Measurements from ENCODE around the gene CUX1.
"Not testable (repeated sequence)": the region's sequence is repeated elsewhere in the genome, so short reads cannot be mapped to it uniquely, and the experiment has no call there.

Gene CUX1

GRCh38 chr7:102115931-102116330 lies 298.5 kb downstream of the CUX1 start:
- H3K9me3 Mint-ChIP-seq (ENCODE audit: low read depth): no peaks in the 10 kb centered on the region
- no peak overlapping the region for H3K27ac Mint-ChIP-seq
- H3K27me3 Mint-ChIP-seq: no peaks in the 10 kb centered on the region
- H3K36me3 Mint-ChIP-seq: peaks cover 16% of the 10 kb centered on the region
- peaks cover 1% of the 10 kb centered on the region for H3K4me1 Mint-ChIP-seq (ENCODE audit: low read depth)
- H3K4me3 Mint-ChIP-seq: no peak overlapping the region

- H3K36me3 Mint-ChIP-seq: peaks cover 16% of the 10 kb centered on the region
- H3K4me1 Mint-ChIP-seq (ENCODE audit: low read depth): peaks cover 8% of the 10 kb centered on the region
- H3K27me3 Mint-ChIP-seq: no peaks in the 10 kb centered on the region
- no peak overlapping the region for H3K4me3 Mint-ChIP-seq
- H3K27ac Mint-ChIP-seq: no peak overlapping the region
- H3K9me3 Mint-ChIP-seq (ENCODE audit: low read depth): no peaks in the 10 kb centered on the region
Measured at GRCh38 chr7:102117743-102118142, 300.3 kb downstream of the CUX1 start.

DNA sequence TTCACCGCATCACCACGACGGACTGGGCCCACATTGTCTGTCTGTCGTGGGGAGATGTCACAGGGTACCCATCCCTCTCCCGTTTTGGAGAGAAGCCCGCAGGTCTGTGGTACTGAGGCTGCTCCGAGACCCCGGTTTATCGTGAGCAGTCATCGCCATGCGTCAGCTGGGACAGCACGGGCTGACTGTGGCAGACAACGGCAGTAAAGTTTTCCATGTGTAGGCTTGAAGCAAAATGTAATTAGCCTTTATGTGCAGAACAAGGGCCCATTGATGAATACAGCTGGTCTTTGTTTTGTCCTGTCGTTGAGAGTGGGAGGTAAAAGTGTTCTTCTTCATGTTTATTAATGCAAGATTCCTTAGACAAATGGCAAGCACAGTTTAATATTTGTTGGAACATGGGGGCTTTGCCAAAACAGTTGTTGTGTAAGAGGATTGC lies 301.8 kb downstream of the CUX1 start:
- H3K36me3 Mint-ChIP-seq: peaks cover 16% of the 10 kb centered on the region
- no peak overlapping the region for H3K27ac Mint-ChIP-seq
- peaks cover 8% of the 10 kb centered on the region for H3K4me1 Mint-ChIP-seq (ENCODE audit: low read depth)
- H3K4me3 Mint-ChIP-seq: no peak overlapping the region
- H3K27me3 Mint-ChIP-seq: no peaks in the 10 kb centered on the region
- H3K9me3 Mint-ChIP-seq (ENCODE audit: low read depth): no peaks in the 10 kb centered on the region

DNA sequence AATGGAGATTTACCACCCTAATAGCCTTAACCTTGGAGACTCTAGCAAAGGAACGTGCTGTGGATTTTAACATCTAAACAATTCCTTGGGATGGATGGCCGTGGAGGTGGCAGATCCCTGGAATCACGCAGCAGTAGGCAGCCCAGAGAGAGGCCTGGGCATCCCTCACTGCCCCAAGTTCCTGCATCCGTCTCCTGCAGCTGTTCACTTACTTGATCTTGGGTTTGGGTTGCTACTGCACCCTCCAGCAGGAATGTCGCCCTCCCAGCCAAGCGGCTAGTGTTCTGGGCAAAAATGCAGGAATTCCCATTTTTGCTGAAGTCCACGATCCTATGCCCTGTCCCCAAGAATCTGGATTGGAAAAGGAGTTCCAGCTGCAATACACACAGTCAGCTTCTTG lies 302.5 kb downstream of the CUX1 start:
- peaks cover 16% of the 10 kb centered on the region for H3K36me3 Mint-ChIP-seq
- H3K4me1 Mint-ChIP-seq (ENCODE audit: low read depth): peaks cover 8% of the 10 kb centered on the region
- no peak overlapping the region for H3K4me3 Mint-ChIP-seq
- no peaks in the 10 kb centered on the region for H3K27me3 Mint-ChIP-seq
- H3K9me3 Mint-ChIP-seq (ENCODE audit: low read depth): no peaks in the 10 kb centered on the region
- H3K27ac Mint-ChIP-seq: no peak overlapping the region

DNA sequence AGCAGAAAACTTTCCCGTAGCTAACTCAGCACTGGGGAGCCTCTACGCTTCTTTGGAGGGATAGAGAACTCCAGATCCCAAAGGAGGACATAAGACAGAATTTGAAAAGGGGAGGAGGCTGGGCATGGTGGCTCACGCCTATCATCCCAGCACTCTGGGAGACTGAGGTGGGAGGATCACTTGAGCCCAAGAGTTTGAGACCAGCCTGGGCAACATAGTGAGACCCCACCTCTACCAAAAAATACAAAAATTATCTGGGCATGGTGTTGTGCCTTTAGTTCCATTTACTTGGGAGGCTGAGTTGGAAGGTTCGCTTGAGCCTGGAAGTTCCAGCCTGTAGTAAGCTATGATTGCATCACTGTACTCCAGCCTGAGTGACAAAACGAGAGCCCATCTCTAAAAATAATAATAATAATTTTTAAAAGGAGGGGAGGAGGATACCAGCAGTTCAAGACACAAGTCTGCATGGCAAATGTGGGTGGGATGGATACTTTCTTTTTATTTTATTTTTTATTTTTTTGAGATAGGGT lies 303.3 kb downstream of the CUX1 start:
- Mint-ChIP-seq H3K4me1 (ENCODE audit: low read depth) (peaks cover 8% of the 10 kb centered on the region), H3K36me3 (peaks cover 10% of the 10 kb centered on the region), H3K27me3 (no peaks in the 10 kb centered on the region), H3K9me3 (ENCODE audit: low read depth) (no peaks in the 10 kb centered on the region), H3K27ac (no peak overlapping the region), H3K4me3 (no peak overlapping the region)

DNA sequence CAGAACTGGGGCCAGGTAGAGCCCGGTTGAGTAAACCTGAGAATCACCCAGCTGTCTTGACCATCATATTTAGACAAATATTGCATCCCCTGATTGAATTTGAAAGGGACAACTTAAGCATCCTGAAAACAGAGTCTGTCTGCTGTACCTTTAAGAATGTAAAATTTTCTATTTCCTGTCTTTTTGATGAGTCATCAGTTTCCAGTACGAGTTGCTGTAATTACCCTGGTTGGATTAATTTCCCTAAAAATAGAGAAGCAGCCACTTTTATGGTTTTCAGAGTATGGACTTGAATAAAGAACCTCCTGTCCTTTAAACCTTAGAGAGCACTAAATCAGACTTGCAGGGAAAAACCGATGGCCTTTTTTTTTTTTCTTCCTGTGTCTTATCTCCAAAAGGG lies 304.6 kb downstream of the CUX1 start:
- Mint-ChIP-seq H3K9me3 (ENCODE audit: low read depth) (no peaks in the 10 kb centered on the region), H3K36me3 (peaks cover 2% of the 10 kb centered on the region), H3K4me3 (no peak overlapping the region), H3K27me3 (no peaks in the 10 kb centered on the region), H3K27ac (peak overlapping the region; percentile 2), H3K4me1 (ENCODE audit: low read depth) (peaks cover 8% of the 10 kb centered on the region)

DNA sequence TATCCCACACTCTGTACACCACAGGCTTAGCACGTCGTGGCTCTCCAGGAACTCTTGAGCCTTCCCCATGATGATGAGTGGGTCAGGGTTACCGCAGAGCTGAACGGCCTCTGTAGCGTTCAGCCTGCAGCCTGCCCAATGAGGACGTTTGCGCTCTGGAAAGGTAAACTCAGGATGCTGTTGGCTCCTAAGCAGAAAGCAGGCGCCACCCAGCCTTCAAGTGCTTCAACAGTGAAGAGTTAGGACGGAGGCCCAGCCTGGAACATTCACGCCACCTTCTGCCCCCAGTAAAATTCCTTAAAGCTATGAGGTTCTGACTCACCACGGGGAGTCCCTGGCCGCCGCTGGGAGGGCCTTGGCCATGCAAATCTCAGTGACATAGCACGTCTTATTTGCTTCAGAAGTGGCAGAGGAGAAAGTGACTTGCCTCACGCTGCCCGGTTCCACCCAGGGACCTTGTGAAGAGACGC lies 307.7 kb downstream of the CUX1 start:
- Mint-ChIP-seq H3K36me3 (peaks cover 2% of the 10 kb centered on the region), H3K4me3 (no peak overlapping the region), H3K27me3 (no peaks in the 10 kb centered on the region), H3K9me3 (ENCODE audit: low read depth) (no peaks in the 10 kb centered on the region), H3K27ac (no peak overlapping the region), H3K4me1 (ENCODE audit: low read depth) (peaks cover 8% of the 10 kb centered on the region)

DNA sequence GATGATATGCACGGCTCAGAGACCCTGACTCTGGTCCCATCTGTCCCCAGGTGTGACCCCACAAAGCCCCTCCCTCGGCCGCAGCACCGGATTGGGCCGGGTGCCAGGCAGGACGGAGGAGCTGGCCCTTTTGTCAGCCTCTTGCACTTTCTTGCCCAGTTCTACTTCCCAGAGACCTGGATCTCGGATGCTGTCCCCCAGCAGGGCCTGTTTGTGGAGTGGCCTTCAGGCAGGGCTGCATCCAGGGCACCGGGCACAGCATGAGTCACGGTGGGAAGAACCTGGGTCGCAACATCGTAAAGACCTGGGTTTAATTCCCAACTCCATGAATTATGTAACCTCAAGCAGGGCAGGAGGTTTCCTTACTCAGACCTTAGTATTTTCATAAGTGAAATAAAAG lies 310.9 kb downstream of the CUX1 start:
- H3K36me3 Mint-ChIP-seq: peaks cover 2% of the 10 kb centered on the region
- H3K4me1 Mint-ChIP-seq (ENCODE audit: low read depth): no peaks in the 10 kb centered on the region
- no peaks in the 10 kb centered on the region for H3K9me3 Mint-ChIP-seq (ENCODE audit: low read depth)
- no peaks in the 10 kb centered on the region for H3K27me3 Mint-ChIP-seq
- H3K27ac Mint-ChIP-seq: no peak overlapping the region
- H3K4me3 Mint-ChIP-seq: no peak overlapping the region

DNA sequence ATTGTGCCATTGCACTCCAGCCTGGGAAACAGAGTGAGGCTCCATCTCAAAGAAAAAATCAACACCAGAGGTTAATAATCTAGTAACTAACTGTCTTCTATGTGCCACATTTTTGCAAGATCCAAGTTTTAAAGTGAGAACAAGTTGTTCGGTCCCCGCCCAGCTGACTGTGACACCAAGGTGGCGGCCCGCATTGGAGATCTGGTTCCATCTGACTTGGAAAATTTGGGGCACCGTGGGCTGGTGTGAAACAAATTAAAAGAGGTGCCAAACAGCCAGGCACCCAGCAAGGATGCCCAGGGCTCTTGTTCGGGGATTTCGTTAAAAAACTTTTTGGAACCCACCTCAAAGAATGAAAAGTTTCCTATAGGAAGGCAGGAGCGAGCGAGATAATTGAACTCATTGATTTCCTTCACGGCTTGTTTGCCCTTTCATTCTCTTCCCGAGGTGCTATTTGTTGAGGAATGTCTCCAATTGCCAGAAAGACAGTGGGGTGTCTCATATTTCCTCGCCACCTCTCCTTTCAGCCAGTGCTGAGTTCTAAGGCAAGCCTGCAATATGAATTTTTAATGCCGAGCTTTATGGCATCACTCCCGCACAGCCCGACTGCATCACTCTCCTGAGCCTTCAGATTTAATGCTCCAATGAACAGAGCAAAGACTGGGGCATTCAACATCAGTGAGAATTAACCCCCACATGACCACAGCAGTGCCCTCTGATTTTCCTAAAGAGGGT lies 312.4 kb downstream of the CUX1 start:
- H3K4me3 Mint-ChIP-seq: no peak overlapping the region
- H3K9me3 Mint-ChIP-seq (ENCODE audit: low read depth): no peaks in the 10 kb centered on the region
- H3K27me3 Mint-ChIP-seq: no peaks in the 10 kb centered on the region
- no peaks in the 10 kb centered on the region for H3K4me1 Mint-ChIP-seq (ENCODE audit: low read depth)
- no peak overlapping the region for H3K27ac Mint-ChIP-seq
- peaks cover 2% of the 10 kb centered on the region for H3K36me3 Mint-ChIP-seq

DNA sequence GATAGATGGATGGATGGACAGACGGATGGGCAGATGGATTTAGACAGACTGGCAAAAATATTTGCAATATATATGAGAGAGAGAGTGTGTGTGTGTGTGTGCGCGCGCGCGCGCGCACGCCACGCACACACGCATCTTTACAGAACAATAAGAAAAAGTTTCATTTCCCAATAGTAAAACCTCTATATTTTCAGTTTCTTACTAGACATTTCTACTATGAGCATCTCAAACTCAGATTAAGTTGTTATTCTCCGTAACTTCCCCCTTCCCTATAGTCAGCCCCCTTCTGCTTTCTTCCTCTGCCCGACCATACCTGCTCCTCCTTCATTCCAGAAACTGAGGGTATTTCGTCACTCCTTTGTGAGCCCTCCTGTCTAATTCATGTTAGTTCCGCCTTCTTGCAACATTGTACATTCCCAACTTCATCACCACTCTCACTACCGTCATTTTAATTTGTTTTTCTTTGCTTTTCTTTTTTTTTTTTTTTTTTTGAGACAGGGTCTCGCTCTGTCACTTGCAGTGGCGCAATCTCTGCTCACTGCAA lies 314.9 kb downstream of the CUX1 start:
- Mint-ChIP-seq H3K36me3 (peaks cover 5% of the 10 kb centered on the region), H3K27me3 (no peaks in the 10 kb centered on the region), H3K9me3 (ENCODE audit: low read depth) (no peaks in the 10 kb centered on the region), H3K27ac (peak overlapping the region; percentile 1), H3K4me3 (no peak overlapping the region), H3K4me1 (ENCODE audit: low read depth) (no peaks in the 10 kb centered on the region)

- no peaks in the 10 kb centered on the region for H3K9me3 Mint-ChIP-seq (ENCODE audit: low read depth)
- peaks cover 9% of the 10 kb centered on the region for H3K4me1 Mint-ChIP-seq (ENCODE audit: low read depth)
- no peaks in the 10 kb centered on the region for H3K27me3 Mint-ChIP-seq
- H3K27ac Mint-ChIP-seq: no peak overlapping the region
- H3K4me3 Mint-ChIP-seq: no peak overlapping the region
- peaks cover 3% of the 10 kb centered on the region for H3K36me3 Mint-ChIP-seq
Measured at GRCh38 chr7:102138676-102139075, 321.2 kb downstream of the CUX1 start.

DNA sequence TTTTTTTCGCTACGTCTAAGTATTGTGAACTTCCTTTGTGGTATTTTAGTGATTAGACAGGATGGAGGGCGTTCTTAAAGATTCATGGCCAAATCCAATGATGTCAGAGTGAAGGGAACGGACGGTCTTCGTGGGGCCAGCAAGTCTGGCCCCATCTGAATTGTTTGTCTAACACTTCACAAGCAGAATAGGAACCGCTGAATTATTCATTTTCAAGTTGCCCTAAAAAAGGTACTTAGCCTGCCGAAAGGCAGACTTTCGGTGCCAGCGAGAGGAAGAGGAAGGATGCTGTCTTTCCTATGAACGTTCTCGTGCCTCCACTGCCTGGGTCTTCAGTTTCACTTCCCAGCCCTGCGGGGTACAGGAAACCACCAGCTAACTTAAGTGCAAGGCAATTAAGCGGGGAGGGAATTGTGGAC lies 323.5 kb downstream of the CUX1 start:
- Mint-ChIP-seq H3K36me3 (peaks cover 5% of the 10 kb centered on the region), H3K9me3 (ENCODE audit: low read depth) (no peaks in the 10 kb centered on the region), H3K27ac (peak overlapping the region; percentile 50), H3K4me3 (peak overlapping the region; percentile 56), H3K4me1 (ENCODE audit: low read depth) (peaks cover 9% of the 10 kb centered on the region), H3K27me3 (no peaks in the 10 kb centered on the region)

DNA sequence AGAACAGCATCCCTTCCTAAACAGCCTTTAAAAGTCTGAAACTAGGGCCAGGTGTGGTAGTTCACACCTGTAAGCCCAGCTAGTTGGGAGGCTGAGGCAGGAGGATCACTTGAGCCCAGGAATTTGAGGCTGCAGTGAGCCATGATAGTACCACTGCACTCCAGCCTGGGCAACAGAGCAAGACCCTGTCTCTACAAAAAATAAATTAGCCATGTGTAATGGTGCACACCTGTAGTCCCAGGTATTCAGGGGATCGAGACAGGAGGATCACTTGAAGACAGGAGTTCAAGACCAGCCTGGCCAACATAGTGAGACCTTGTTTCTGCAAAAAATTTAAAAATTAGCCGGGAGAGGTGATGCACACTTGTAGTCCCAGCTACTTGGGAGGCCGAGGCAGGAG lies 325.0 kb downstream of the CUX1 start:
- H3K36me3 Mint-ChIP-seq; H3K27ac Mint-ChIP-seq; H3K27me3 Mint-ChIP-seq; H3K4me3 Mint-ChIP-seq; H3K4me1 Mint-ChIP-seq (ENCODE audit: low read depth); H3K9me3 Mint-ChIP-seq (ENCODE audit: low read depth): not testable (repeated sequence)

DNA sequence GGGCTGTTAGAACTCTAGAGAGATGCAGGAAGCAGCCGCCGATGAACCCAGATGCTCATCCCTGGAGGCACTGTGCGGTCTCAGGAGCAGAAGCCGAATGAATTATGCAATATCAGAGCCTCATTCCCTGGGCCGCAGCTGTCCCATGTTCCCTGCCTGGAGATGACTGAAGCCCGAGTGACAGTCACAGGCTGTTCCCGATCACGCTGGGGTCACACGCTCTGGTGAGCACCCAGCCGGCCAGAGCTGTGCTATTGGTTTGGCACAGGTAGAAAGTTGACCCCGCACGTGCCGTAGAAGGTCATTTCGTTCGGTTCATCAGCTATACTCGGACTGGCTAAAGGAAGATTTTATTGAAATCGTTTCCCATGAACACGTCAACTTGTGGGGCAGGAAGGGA lies 328.7 kb downstream of the CUX1 start:
- H3K27me3 Mint-ChIP-seq: no peaks in the 10 kb centered on the region
- H3K4me1 Mint-ChIP-seq (ENCODE audit: low read depth): peaks cover 2% of the 10 kb centered on the region
- no peaks in the 10 kb centered on the region for H3K9me3 Mint-ChIP-seq (ENCODE audit: low read depth)
- peaks cover 9% of the 10 kb centered on the region for H3K36me3 Mint-ChIP-seq
- no peak overlapping the region for H3K4me3 Mint-ChIP-seq
- no peak overlapping the region for H3K27ac Mint-ChIP-seq

DNA sequence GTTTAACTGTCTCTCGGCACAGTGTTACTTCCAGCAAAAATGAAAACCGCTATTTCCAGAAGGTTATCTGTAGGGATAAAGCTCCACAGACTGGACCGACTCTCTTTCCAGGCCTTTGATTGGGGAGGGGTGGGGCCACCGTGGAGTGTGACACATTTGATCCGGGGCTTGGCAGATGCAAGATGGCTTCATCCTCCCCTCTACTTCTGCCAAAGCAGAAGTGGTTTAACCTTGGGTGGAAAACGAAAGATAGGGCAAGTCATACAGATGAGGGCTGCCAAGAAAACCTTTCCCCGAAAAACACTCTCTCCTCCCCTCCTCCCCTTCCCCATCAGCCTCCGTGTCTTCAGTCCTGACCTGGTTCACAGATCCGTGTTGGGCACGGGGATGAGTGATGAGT lies 329.6 kb downstream of the CUX1 start:
- H3K4me3 Mint-ChIP-seq: no peak overlapping the region
- H3K27me3 Mint-ChIP-seq: no peaks in the 10 kb centered on the region
- H3K4me1 Mint-ChIP-seq (ENCODE audit: low read depth): no peaks in the 10 kb centered on the region
- no peaks in the 10 kb centered on the region for H3K9me3 Mint-ChIP-seq (ENCODE audit: low read depth)
- H3K36me3 Mint-ChIP-seq: peaks cover 9% of the 10 kb centered on the region
- no peak overlapping the region for H3K27ac Mint-ChIP-seq

DNA sequence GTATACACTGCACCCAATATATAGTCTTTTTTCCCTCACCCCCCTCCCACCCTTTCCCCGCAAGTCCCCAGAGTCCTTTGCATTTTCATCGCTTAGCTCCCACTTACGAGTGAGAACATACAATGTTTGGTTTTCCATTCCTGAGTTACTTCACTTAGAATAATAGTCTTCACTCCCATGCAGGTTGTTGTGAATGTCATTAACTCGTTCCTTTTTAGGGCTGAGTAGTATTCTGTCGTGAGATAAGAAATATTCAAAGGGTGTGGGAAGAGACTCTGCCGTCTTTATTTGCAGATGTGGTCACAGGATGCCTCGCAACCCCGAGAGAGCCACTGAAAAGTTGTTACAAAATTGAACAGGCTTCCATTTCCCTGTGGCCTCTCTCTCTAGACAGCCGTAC lies 331.4 kb downstream of the CUX1 start:
- H3K27ac Mint-ChIP-seq: no peak overlapping the region
- no peaks in the 10 kb centered on the region for H3K9me3 Mint-ChIP-seq (ENCODE audit: low read depth)
- H3K4me3 Mint-ChIP-seq: no peak overlapping the region
- H3K27me3 Mint-ChIP-seq: no peaks in the 10 kb centered on the region
- H3K36me3 Mint-ChIP-seq: peaks cover 13% of the 10 kb centered on the region
- no peaks in the 10 kb centered on the region for H3K4me1 Mint-ChIP-seq (ENCODE audit: low read depth)

All from activated naive CD8-positive, alpha-beta T cell (primary cell).